IMR-90 (cell line): ENCODE measurements around the gene PIEZO1. TPM values are rescaled to one million over a fixed set of nuclear protein-coding genes. Genes with fewer than 3 reads are reported as not detected.

Source experiments
- ATAC-seq: fragments of 200-7000 bp; cut with Tn5 transposase; 2 replicates; pipeline ENCODE4 v1.9.1; 2020; ENCODE audit warnings: low read depth, mild to moderate bottlenecking, moderate library complexity
- BruUV-seq: library from RNA; stranded (reverse); fragments of 400-500 nt; replicated peaks from 2 replicates; lab custom pipeline; 2021; lab: Mats Ljungman, UMichigan
- CTCF ChIA-PET: fragments of 300-600 bp; formaldehyde crosslinking; extraction: SDS; loops from one replicate; lab custom pipeline; 2021; ENCODE audit warnings: antibody characterized with exemption; lab: Yijun Ruan, JAX
- POLR2A ChIA-PET: fragments of 300-600 bp; sonication (Branson Sonifier 250); formaldehyde crosslinking; loops from one replicate; lab custom pipeline; 2022; ENCODE audit warnings: antibody characterized with exemption; ENCODE audit not compliant: unreplicated experiment; lab: Charles Lee
- DNase-seq: peaks from one replicate; pipeline ENCODE4 v3.0.0; 2013
- H2AFZ ChIP-seq: replicated peaks from 2 replicates; pipeline ENCODE3; 2013; ENCODE audit warnings: low read length, mild to moderate bottlenecking; ENCODE audit not compliant: poor library complexity
- H2AK5ac ChIP-seq: 2 replicates; pipeline ENCODE4 v1.6.1; 2013; ENCODE audit warnings: low read depth, low read length, inconsistent platforms
- H2AK9ac ChIP-seq: replicated peaks from 2 replicates; pipeline ENCODE3; 2013; ENCODE audit warnings: mild to moderate bottlenecking, low read depth, low read length, moderate library complexity; ENCODE audit not compliant: poor library complexity
- H2BK120ac ChIP-seq: 2 replicates; pipeline ENCODE4 v1.6.1; 2013; ENCODE audit warnings: low read depth, low read length, inconsistent platforms
- H2BK15ac ChIP-seq: 3 replicates; pipeline ENCODE4 v1.6.1; 2013; ENCODE audit warnings: low read depth, low read length, inconsistent platforms
- H2BK20ac ChIP-seq: 2 replicates; pipeline ENCODE4 v1.6.1; 2013; ENCODE audit warnings: low read depth, mild to moderate bottlenecking, inconsistent platforms, low read length, moderate library complexity
- H2BK5ac ChIP-seq: 2 replicates; pipeline ENCODE4 v1.6.1; 2013; ENCODE audit warnings: mild to moderate bottlenecking, low read depth, low read length, inconsistent platforms; ENCODE audit not compliant: poor library complexity, severe bottlenecking
- H3K14ac ChIP-seq: replicated peaks from 2 replicates; pipeline ENCODE4 v1.6.1; 2013; ENCODE audit warnings: low read depth, low read length, inconsistent platforms
- H3K18ac ChIP-seq: 2 replicates; pipeline ENCODE4 v1.6.1; 2013; ENCODE audit warnings: low read depth, low read length, control low read depth
- H3K23ac ChIP-seq: 2 replicates; pipeline ENCODE4 v1.6.1; 2013; ENCODE audit warnings: low read depth, low read length, inconsistent platforms
- H3K27ac ChIP-seq: 2 replicates; pipeline ENCODE4 v1.5.1; 2013; ENCODE audit warnings: mild to moderate bottlenecking, control low read depth, low read length; ENCODE audit not compliant: insufficient read depth
- H3K27me3 ChIP-seq: 2 replicates; pipeline ENCODE4 v1.6.1; 2013; ENCODE audit warnings: low read length; ENCODE audit not compliant: control insufficient read depth, insufficient read depth
- H3K36me3 ChIP-seq: 2 replicates; pipeline ENCODE4 v1.6.1; 2013; ENCODE audit warnings: low read length, mixed read lengths; ENCODE audit not compliant: control insufficient read depth, insufficient read depth
- H3K4ac ChIP-seq: 2 replicates; pipeline ENCODE4 v1.6.1; 2013; ENCODE audit warnings: low read depth, low read length, inconsistent platforms
- H3K4me1 ChIP-seq: 2 replicates; pipeline ENCODE4 v1.6.1; 2013; ENCODE audit warnings: low read length, mixed read lengths; ENCODE audit not compliant: control insufficient read depth, insufficient read depth
- H3K4me2 ChIP-seq: 2 replicates; pipeline ENCODE4 v1.6.1; 2013; ENCODE audit warnings: low read depth, mild to moderate bottlenecking, control low read depth, low read length, moderate library complexity
- H3K4me3 ChIP-seq: 2 replicates; pipeline ENCODE4 v1.5.1; 2013; ENCODE audit warnings: low read depth, mild to moderate bottlenecking, control low read depth, low read length, moderate library complexity; ENCODE audit not compliant: insufficient read depth
- H3K56ac ChIP-seq: 2 replicates; pipeline ENCODE4 v1.6.1; 2013; ENCODE audit warnings: low read length, inconsistent platforms; ENCODE audit not compliant: insufficient read depth; ENCODE audit errors: extremely low read depth
- H3K79me1 ChIP-seq, 2 experiments: 2 replicates each; pipeline ENCODE4 v1.6.1; 2013; ENCODE audit warnings: low read length in 2 of 2, inconsistent platforms in 1 of 2, low read depth in 1 of 2
- H3K9ac ChIP-seq: 2 replicates; pipeline ENCODE4 v1.6.1; 2013; ENCODE audit warnings: low read depth, low read length, control low read depth
- H3K9me1 ChIP-seq: 2 replicates; pipeline ENCODE4 v1.6.1; 2013; ENCODE audit warnings: low read length, inconsistent platforms; ENCODE audit not compliant: insufficient read depth
- H3K9me3 ChIP-seq: 2 replicates; pipeline ENCODE4 v1.6.1; 2013; ENCODE audit warnings: low read length; ENCODE audit not compliant: control insufficient read depth, insufficient read depth
- H4K20me1 ChIP-seq: 2 replicates; pipeline ENCODE4 v1.6.1; 2013; ENCODE audit warnings: low read length, inconsistent platforms; ENCODE audit not compliant: insufficient read depth
- H4K5ac ChIP-seq: 2 replicates; pipeline ENCODE4 v1.6.1; 2013; ENCODE audit warnings: mild to moderate bottlenecking, low read depth, low read length, control low read depth
- H4K8ac ChIP-seq, 2 experiments: 2 replicates each; pipeline ENCODE4 v1.6.1; 2013; ENCODE audit warnings: low read depth in 2 of 2, low read length in 2 of 2, control low read depth in 1 of 2, inconsistent platforms in 1 of 2
- H4K91ac ChIP-seq: 2 replicates; pipeline ENCODE4 v1.6.1; 2013; ENCODE audit warnings: low read depth, low read length, inconsistent platforms; ENCODE audit not compliant: insufficient read depth
- BHLHE40 ChIP-seq: fragments of 150-350 bp; IDR thresholded peaks from 2 replicates; pipeline ENCODE4 v1.6.1; 2016; ENCODE audit warnings: mild to moderate bottlenecking, low read depth, low read length
- CEBPB ChIP-seq: IDR thresholded peaks from 2 replicates; pipeline ENCODE4 v1.6.1; 2012; ENCODE audit warnings: low read depth, low read length, improper control_type of control experiment
- CHD1 ChIP-seq: IDR thresholded peaks from 2 replicates; pipeline ENCODE4 v1.6.1; 2012; ENCODE audit warnings: low read depth, low read length, improper control_type of control experiment
- CTCF ChIP-seq: conservative IDR thresholded peaks from 2 replicates; pipeline ENCODE4 v1.5.1; 2012; ENCODE audit warnings: mild to moderate bottlenecking, low read depth, low read length, improper control_type of control experiment
- ELK1 ChIP-seq: fragments of 150-350 bp; IDR thresholded peaks from 2 replicates; pipeline ENCODE4 v1.6.1; 2016; ENCODE audit warnings: low read depth, mild to moderate bottlenecking, low read length, moderate library complexity, borderline replicate concordance
- FOS ChIP-seq: fragments of 150-350 bp; IDR thresholded peaks from 2 replicates; pipeline ENCODE4 v1.6.1; 2016; ENCODE audit warnings: low read depth, low read length
- MAFK ChIP-seq: IDR thresholded peaks from 2 replicates; pipeline ENCODE4 v1.6.1; 2012; ENCODE audit warnings: low read depth, low read length, improper control_type of control experiment
- MAZ ChIP-seq: IDR thresholded peaks from 2 replicates; pipeline ENCODE4 v1.6.1; 2012; ENCODE audit warnings: low read depth, mild to moderate bottlenecking, low read length, improper control_type of control experiment, moderate library complexity, borderline replicate concordance
- MXI1 ChIP-seq: IDR thresholded peaks from 2 replicates; pipeline ENCODE4 v1.6.1; 2012; ENCODE audit warnings: low read depth, mild to moderate bottlenecking, low read length, moderate library complexity, borderline replicate concordance
- NFE2L2 ChIP-seq: fragments of 150-350 bp; IDR thresholded peaks from 2 replicates; pipeline ENCODE4 v1.6.1; 2016; ENCODE audit warnings: low read depth, mild to moderate bottlenecking, low read length
- POLR2A ChIP-seq: IDR thresholded peaks from 2 replicates; pipeline ENCODE4 v1.6.1; 2012; ENCODE audit warnings: mild to moderate bottlenecking, low read depth, low read length
- RAD21 ChIP-seq: IDR thresholded peaks from 2 replicates; pipeline ENCODE4 v1.6.1; 2012; ENCODE audit warnings: low read length, improper control_type of control experiment
- RCOR1 ChIP-seq: IDR thresholded peaks from 2 replicates; pipeline ENCODE4 v1.6.1; 2012; ENCODE audit warnings: mild to moderate bottlenecking, low read length, improper control_type of control experiment; ENCODE audit not compliant: insufficient replicate concordance
- RFX5 ChIP-seq: IDR thresholded peaks from 2 replicates; pipeline ENCODE4 v1.8.0; 2012; ENCODE audit warnings: low read depth, mild to moderate bottlenecking, low read length, moderate library complexity
- SMC3 ChIP-seq: fragments of 150-350 bp; IDR thresholded peaks from 2 replicates; pipeline ENCODE4 v1.6.1; 2016; ENCODE audit warnings: low read depth, mild to moderate bottlenecking, antibody characterized with exemption, low read length, moderate library complexity
- USF2 ChIP-seq: fragments of 150-350 bp; IDR thresholded peaks from 2 replicates; pipeline ENCODE4 v1.6.1; 2017; ENCODE audit warnings: mild to moderate bottlenecking, antibody characterized with exemption, low read length, low read depth
- WGBS, 2 experiments: methylation state at CpG; one replicate each; pipeline versions ENCODE4 v1.1.5 to v1.1.7; 2013; ENCODE audit warnings: missing lambda C conversion rate in 2 of 2; ENCODE audit not compliant: insufficient read length in 1 of 2; ENCODE audit errors: extremely low coverage in 2 of 2; 5-methylcytosine and 5-hydroxymethylcytosine counted together
- dilution Hi-C: fragments of 300-500 bp; cut with HindIII; formaldehyde crosslinking; loops from one replicate; pipeline ENCODE4 v1.14.3; 2018; ENCODE audit warnings: low sequenced_read_pairs; ENCODE audit not compliant: unreplicated experiment
- in situ Hi-C: fragments of 300-500 bp; cut with MboI; formaldehyde crosslinking; loops from 3 replicates; pipeline ENCODE4 v1.14.3; 2019; ENCODE audit warnings: low sequenced_read_pairs, inconsistent platforms, mixed read lengths
- intact Hi-C: fragments of 100-400 bp; cut with micrococcal nuclease; formaldehyde crosslinking; loops from 2 replicates; pipeline ENCODE4 v1.10.0; 2022
- polyA plus RNA-seq, 3 experiments: library from polyadenylated mRNA; depleted of rRNA; stranded (reverse); fragments of >200 nt; gene quantifications; 2 replicates each; pipeline ENCODE4 v1.2.3, GENCODE V29; 2012; ENCODE audit warnings: low replicate concordance in 1 of 3
- total RNA-seq: library from RNA; depleted of rRNA; stranded (reverse); fragments of >200 nt; gene quantifications from 2 replicates; pipeline ENCODE4 v1.2.3, GENCODE V29; 2012

The PIEZO1 gene
- total and polyA plus RNA-seq, 2 of the 4 experiments (the other 2 are of a cell fraction): 36.2 to 372 TPM

GRCh38 chr16:88713054-88713453 is 72.0 kb downstream of the PIEZO1 start:
- H3K79me1 ChIP-seq: peaks cover 6 to 44% of the 10 kb centered on the region in 2 experiments; a peak in 3 of 4 replicates
- H2AK9ac ChIP-seq: no peak overlapping the region
- H4K8ac ChIP-seq: no peak overlapping the region
- TF ChIP-seq BHLHE40: no peak
- TF ChIP-seq CHD1: no peak
- no peak for TF ChIP-seq ELK1
- no peak for TF ChIP-seq RAD21
- TF ChIP-seq CTCF: no peak
- no peak for TF ChIP-seq CEBPB
- no peak for TF ChIP-seq POLR2A
- no peak for TF ChIP-seq MAZ
- TF ChIP-seq USF2: no peak
- TF ChIP-seq SMC3: no peak
- no peak for TF ChIP-seq MXI1
- no peak for TF ChIP-seq MAFK
- no peak for TF ChIP-seq RCOR1
- no peak for TF ChIP-seq FOS
- TF ChIP-seq NFE2L2: no peak
- TF ChIP-seq RFX5: no peak
- no peak overlapping the region for H3K4ac ChIP-seq
- dilution Hi-C loops: no loop called here
- ATAC-seq: no peak
- no peak overlapping the region for H3K18ac ChIP-seq
- ChIA-PET POLR2A (no interaction called here), CTCF (no interaction called here)
- H3K4me3 ChIP-seq: no peak overlapping the region
- H3K56ac ChIP-seq: no peak overlapping the region
- H3K9me1 ChIP-seq: no peaks in the 10 kb centered on the region
- H3K4me2 ChIP-seq: no peak overlapping the region
- H3K4me1 ChIP-seq: no peaks in the 10 kb centered on the region
- H2BK120ac ChIP-seq: no peak overlapping the region
- no peaks in the 10 kb centered on the region for H3K9me3 ChIP-seq
- peaks cover 48% of the 10 kb centered on the region for H3K36me3 ChIP-seq
- no peaks in the 10 kb centered on the region for H3K27me3 ChIP-seq
- in situ Hi-C loops: no loop called here
- no peak overlapping the region for H2BK15ac ChIP-seq
- no peak overlapping the region for H2AFZ ChIP-seq
- H4K5ac ChIP-seq: no peak overlapping the region
- no peak overlapping the region for H3K14ac ChIP-seq
- no peak overlapping the region for H2BK5ac ChIP-seq
- H2AK5ac ChIP-seq: no peak overlapping the region
- no peak overlapping the region for H4K91ac ChIP-seq
- WGBS, 2 experiments: 90% methylated on average over 2 of the region's 15 CpGs; no CpG with 5 or more reads in 1 of the 2 experiments
- intact Hi-C loops: no loop called here
- BruUV-seq: no TSS peak
- peaks cover 46% of the 10 kb centered on the region for H4K20me1 ChIP-seq
- no peak overlapping the region for H3K23ac ChIP-seq
- H2BK20ac ChIP-seq: no peak overlapping the region
- no peak overlapping the region for H3K9ac ChIP-seq
- no peak for DNase-seq
- no peak overlapping the region for H3K27ac ChIP-seq
